Mesenteric fat pad (tissue), 1 donor: Measurements from ENCODE around the gene PAXX. TPM values are rescaled to one million over a fixed set of nuclear protein-coding genes. Genes with fewer than 3 reads are reported as not detected.
"Not testable (repeated sequence)": the region's sequence is repeated elsewhere in the genome, so short reads cannot be mapped to it uniquely, and the experiment has no call there.

Source experiments
- DNase-seq: peaks from one replicate; pipeline ENCODE4 v3.0.0-alpha.2; 2020; ENCODE audit warnings: low spot score
- total RNA-seq: library from RNA; stranded (reverse); fragmentation: NEBNext Ultra II Directional; extraction: Animal tissue kit (Norgen Biotek cat#: 25700); gene quantifications from one replicate; pipeline ENCODE4 v1.2.1, GENCODE V29; 2021
- donor health status: DM: yes; HTN: yes; CAD: no.

PAXX gene
- total RNA-seq, 1 donor from 2014 or later: 29.4 TPM

DNA sequence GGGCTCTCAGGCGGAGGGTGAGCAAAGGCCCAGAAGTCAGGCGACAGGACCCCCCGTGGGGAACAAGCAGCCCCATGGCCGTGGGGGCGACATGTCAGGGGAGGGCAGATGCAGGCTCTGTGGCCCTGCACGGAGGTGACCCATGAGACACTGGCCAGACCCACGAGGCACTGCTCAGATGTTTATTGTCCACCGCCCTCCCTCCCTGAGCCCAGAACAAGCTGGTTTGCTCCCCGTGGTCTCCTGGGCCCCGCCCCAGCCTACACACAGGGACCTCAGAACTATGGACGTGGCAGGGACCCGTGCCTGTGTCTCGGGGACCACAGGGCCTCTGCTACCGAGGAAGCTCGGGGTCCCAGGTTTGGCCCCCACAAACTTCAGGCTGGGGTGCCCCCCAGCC, 37.8 kb downstream of the PAXX start:
- DNase-seq: no peak

DNA sequence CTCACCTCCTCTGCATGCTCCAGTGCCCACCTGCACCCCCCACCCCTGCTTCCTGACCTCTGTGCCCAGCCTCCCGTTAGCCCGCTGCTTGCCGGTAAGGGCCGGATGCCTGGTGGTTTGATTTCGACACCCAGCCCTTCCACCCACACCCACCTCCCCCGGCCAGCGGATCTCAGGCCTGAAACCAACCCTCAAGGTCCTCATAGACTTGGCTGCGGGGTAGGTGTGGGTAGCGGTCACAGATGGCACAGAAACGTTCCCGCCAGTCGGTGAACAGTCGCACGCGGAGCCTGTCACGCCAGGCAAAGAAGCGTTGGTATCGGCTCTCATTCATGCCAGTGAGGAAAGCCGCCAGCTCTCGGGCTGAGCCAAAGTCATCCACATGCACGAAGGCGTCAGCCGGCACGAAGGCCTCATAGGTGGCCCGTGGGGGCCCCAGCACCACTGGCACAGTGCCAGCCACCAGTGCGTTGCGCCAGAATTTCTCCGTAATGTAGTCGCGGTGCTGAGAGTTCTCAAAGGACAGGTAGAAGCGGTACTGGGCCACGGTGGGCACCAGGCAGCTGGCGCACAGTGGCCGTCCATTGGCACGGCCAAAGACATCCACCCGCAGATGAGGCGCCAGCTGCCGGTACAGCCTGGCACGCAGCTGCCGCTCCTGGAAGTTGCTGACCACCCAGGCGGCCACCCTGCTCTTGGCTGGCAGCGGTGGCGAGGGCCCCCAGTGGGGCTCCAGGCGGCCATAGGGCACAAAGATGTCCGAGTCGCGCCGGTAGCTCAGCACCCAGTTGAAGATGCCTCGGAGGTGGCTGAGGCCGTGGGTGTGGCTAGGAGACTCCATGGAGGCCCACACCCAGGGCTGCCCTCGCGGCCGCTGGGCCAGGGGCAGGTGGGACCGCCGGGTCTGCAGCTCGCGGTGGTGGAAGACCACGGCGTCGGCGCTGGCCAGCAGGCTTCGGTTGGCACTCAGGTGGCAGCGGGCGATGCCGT, 38.6 kb downstream of the PAXX start:
- DNase-seq: no peak

DNA sequence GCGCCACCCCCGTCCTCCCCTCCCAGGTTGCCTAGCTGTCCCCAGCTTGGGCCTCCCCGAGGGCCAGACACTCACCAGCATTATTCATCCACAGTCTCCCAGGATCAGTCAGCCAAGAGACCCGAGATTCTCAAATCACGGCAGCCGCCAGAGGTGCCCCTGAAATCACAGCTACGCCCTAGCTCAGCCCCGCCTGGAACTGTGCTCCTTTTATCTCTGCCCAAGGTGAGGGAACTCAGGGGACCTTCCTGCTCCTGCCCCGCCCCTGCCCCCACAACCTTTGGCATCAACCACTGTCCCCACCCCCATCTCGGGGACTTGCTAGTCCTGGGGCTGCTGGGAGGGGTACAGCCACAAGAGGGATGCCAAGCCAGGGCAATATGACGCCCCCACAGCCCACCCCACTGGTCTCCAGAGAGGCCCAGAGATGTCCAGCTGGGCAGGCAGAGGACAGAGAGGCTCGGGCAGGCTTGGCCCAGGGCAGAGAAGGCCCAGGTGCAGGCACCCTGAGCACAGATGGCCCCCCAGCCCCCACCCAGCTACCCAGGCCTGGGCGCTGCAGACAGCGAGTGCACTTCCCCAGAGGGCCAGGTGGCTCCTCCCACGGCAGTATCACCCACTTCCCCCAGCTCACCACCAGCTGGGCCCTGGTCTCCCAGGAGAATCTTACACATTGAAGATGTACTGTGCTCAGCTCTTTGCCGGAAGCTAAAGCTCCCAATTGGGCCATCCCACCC, 39.9 kb downstream of the PAXX start, which contains the start of gene FUT7:
FUT7 (minus strand) TSS at position 185 of the 737 bp plus-strand sequence; CDS start at position 88, 97 bp downstream.
- no peak for DNase-seq

DNA sequence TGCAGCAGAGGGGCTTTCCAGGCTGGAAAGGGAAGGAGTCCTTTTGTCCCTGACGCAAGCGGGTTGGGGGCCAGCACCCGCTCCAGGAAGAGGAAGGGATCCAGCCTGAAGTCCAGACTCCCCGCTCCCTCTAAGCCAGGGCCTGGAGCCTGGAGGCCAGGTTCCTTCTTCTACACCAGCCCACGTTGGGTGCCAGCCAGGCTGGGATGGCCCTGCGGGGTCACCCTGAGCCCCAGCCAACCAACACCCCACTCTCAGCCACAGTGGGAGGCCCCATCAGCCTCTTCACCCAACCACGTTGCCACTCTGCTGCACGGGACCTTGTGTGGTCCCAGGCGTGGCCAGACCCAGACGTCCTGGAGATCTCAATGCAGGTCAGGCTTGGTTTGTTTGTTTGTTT, 40.6 kb downstream of the PAXX start:
- DNase-seq: no peak

DNA sequence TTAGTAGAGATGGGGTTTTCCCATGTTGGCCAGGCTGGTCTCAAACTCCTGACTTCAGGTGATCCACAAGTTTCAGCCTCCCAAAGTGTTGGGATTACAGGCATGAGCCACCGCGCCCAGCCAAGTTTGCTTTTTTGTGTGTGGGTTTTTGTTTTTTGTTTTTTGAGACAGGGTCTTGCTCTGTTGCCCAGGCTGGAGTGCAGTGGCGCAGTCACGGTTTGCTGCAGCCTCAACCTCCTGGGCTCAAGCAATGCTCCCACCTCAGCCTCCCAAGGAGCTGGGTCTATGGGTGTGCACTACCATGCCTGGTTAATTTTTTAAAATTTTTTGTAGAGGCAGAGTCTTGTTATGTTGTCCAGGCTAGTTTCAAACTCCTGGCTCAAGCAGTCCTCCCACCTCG, 41.3 kb downstream of the PAXX start:
- DNase-seq: not testable (repeated sequence)

DNA sequence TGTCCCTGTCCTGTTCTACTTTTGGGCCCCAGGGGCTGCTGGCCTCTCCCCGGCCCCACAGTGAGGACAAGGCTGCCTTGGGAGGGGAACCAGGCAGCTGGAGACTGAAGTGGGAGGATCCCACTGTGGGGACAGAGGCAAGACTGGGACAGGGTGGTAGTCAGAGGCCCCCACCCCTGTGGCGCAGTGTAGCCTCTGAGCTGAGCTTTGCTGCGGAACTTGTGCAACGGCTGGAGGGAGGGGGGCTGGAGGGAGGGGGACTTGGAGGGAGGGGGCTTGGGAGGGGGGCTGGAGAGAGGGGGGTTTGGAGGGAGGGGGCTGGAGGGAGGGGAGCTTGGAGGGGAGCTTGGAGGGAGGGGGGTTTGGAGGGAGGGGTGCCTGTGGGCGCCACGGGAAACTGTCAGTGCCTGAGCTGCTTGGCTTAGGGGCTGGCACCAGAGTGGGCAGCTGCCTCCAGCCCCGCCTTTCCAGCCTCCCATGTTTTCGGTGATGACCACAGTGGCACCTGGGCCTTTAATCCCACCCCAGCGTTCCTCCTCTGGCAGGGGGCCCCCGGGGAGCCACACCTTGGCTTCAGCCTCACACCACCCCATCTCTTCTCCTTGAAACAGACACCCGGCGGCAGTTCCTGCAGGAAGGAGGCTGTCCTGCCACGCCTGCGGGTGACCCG, 42.0 kb downstream of the PAXX start:
- DNase-seq: no peak

DNA sequence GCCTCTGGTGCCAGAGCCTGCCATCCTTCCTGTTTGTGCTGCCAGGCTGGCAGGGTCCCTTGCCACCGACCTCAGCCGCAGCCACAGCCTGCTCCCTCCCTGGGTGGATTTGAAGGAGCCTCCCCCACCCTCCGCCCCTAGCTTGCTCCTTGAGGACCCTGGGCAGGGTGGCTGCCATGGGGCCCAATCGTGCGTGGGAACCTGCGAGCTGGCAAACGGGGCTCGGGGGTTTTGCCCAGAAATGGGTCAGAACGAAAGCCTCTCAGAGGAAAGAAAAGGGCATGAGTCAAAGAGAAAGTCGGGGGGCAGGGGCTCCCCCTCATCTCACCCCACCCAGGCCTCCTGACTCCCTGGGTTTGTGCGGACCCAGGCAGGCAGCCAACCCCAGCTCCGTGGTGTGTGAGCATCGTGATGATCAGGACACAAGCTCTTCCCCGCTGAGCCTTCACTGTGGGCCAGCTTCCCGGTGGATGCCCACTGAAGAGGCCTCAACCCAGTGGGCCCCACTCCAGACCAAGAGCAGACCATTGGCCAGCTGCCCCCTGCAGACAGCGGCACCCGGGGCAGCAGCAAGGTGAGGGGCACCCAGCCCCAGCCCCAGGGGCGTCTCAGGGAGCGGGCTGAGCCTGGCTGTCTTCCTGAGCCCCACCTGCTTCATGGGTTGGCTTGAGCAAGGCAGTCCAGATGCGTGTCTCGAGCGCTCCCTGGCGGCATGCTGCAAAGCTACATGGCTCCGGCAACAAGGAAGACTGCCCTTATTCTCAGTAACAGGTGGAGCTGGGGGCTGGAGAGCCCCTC, 42.7 kb downstream of the PAXX start:
- no peak for DNase-seq

DNA sequence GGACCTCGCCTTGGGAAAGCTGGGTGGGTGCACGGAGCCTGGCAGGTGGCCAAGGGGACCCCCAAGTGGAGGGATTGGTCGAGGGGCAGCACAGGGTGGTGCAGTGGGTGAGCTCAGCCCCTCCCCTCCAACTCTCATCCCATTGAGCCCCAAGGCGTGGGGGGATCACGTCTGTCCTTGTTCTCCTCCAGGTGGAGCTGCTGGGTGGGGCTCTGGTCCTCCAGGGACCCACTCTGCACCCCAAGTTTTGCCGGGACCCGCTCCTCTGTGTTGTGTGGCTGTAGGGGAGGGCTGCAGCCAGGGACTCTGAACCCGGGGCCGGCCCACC, 43.2 kb downstream of the PAXX start:
- DNase-seq: no peak

DNA sequence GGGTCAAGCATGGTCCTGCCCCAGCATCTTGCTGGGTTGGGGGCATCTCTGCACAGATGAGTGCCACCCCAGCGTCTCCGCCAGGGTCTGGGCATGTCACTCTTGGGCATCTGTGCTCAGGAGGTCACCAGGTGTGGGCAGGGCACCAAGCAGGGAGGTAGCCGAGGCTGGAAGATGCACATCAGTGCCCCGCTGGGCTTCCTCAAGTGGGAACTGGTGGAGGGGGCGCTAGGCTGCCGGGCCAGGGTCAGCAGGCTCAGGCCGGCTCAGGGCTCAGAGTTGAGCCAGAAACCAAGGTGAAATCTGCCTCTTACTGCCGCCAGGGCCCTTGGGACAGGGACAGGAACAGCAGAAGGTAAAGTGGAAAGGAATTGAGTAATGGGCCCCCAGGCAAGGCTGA, 43.7 kb downstream of the PAXX start:
- DNase-seq: no peak

DNA sequence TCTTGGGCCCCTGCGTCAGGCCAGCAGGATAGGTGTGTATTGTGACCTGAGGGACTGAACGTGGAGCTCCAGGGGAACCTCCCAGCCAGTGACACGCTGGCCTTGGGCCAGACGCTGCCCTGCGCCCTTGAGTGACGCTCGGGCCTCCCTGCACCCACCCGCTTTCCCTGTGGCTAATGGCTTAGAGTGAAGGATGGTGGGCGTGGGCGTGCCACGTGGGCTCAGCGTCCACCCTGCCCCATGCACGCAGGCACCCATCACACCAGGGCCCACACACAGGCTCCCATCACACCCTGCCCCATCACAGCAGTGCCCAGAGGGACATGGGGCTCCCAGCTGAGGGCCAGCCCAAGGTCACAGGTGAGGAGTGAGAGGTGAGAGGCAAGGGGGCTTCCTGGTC, 44.8 kb downstream of the PAXX start:
- no peak for DNase-seq

DNA sequence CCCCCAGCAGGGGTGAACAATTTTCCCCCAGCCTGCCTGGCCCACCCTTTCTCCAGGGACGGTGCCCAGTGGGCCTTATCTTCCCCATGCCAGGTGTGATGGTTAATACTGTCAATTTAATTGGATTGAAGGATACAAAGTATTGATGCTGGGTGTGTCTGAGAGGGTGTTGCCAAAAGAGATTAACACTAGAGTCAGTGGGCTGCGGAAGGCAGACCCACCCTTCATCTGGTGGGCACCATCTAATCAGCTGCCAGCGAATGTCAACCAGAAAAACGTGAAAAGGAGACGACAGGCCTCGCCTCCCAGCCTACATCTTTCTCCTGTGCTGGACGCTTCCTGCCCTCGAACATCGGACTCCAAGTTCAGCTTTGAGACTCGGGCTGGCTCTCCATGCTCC, 45.3 kb downstream of the PAXX start:
- no peak for DNase-seq

DNA sequence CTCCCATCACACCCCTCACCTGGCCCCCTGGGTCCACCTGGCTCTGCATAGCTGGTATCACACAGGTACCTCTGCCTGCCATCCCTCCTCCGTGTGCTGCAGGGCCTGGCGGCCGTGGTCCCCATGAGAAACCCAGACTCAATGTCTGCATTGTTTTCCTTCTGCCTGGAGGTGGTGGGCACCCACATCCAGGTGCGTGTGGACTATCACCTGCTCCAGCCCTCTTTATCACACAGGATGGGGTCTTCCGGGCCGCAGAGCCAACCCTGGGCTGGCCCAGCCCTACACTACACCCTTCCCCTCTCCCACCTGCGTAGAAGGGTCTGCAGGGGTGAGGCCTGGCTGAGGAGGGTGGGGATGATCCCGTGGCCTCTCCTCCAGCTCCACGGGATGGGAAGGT, 46.7 kb downstream of the PAXX start:
- DNase-seq: no peak

DNA sequence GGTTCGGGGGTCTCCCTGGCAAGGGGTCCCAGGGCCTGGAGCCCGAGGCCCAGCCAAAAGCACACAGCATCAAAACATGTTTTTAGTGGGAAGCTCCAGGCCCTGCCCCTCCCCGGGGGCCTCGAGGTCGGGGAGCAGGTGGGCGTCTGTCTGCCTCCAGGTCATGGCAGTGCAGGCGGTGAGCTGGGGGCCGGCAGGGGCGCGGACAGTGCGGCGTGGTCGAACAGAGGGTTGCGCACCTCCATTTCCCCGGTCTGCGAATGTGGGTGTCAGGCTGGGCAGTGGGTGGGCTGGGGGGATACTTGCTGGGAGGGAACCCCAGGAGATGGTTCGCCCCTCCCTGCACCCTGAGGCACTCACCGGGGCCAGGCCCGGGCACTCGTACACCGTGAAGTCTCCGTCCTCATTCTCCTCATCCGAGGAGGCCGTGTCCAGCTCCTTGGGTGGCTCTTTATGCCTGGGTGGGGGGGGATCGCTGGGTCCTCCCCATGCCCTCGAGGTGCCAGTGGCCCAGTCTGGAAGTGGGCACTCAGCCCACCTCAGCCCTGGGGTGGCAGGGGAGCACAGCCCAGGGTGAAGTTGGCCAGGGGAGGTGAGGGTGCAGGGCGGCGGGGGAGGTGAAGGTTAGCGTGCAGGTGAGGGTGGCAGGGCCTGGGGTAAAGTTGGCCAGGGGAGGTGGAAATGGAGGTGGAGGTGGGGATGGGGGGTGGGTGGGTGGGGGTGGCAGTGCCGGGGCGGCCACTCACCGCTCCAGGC, 47.6 kb downstream of the PAXX start:
- no peak for DNase-seq

DNA sequence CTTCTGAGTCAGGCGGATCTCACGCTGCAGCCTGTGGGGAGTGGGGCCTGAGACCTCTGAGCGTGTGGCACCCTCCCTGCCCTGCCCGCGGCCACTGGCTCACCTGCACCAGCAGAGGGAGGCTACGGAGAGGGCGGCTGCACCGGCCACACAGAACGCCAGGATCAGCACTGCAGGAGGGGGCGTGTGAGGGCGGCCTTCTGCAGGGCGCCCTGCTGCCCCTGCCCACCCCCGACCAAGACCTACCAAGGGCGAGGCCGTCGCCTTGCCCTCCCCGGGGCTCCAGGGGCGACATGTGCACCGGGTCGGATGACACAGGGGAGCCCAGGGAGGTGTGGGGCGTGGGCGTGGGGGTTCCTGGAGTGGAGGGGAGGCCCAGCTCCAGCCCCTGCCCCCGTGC, 48.3 kb downstream of the PAXX start:
- DNase-seq: no peak

DNA sequence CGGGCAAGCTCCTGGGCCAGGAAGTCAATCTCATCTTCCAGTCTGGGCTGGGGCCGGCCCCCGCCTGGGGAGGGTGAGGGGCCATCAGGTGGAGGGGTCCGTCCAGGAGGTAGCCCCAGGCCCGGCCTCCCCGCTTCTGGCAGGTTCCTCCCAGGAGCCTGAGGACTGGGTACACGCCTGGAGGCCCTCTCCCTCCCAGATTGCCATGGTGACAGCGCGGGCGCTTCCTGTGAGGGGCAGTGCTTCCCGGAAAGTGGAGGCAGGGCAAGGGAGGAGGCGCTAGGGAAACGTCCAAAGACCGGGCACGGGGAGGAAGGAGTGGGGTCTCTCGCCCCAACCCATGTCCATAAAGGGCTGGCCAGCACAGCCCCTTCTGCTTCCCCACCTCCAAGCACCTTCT, 48.9 kb downstream of the PAXX start:
- DNase-seq: no peak

DNA sequence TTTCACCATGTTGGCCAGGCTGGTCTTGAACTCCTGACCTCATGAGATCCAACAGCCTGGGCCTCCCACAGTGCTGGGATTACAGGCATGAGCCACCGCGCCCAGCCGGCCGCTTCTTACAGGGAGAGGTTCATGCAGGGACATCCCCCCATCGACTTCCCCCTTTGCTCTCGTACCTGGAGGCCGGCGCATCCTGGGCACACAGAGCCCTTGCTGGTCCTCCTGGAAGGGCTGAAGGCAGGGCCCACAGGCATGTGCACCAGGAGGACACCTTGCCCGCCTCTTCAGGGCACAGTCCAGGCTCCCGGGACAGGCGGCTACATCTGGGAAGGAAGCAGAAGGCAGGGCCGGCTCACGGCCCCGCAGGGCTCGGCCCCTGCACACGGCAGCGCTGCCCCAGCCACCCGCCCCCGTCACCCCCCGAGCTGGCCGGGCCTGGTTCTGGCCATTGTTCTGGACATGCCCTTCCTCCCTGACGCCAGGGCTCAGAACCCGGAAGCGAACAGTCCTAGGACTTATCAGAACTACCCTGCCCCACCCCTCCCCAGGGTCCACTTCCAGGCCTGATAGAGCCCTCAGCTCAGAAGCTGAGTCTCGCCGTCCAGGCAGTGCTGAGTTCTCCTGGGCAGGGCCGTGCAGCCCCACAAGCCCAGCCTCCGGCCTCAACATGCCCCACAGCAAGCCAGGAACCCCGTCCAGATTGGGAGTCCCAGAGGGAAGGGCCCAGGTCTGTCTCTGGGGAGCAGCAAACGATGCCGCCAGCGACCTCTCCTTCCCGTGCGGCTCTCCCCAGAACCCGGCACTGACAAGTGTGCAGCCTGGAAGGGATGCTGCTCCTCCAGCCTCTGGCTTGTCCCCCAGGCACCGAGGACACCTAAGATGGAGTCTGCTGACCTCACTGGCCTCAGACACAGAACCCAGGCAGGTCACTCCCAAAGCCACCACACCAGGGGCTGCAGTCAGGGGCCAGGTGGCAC, 50.8 kb downstream of the PAXX start:
- DNase-seq: no peak
